Islet of Langerhans (tissue), 1 donor: ENCODE results near the gene RGL2.

Experiments
- FAIRE-seq: peaks from one replicate; lab custom pipeline; 2011; peaks lifted over from hg19 to GRCh38; lab: Jason Lieb, UNC

RGL2 gene

GRCh38 chr6:33316603-33317418 lies 18.1 kb upstream of the RGL2 start:
- FAIRE-seq = no peak

GRCh38 chr6:33315793-33316602 lies 17.3 kb upstream of the RGL2 start:
- no peak for FAIRE-seq

GRCh38 chr6:33314943-33315792 lies 16.4 kb upstream of the RGL2 start:
- no peak for FAIRE-seq

GRCh38 chr6:33314515-33314942 lies 15.8 kb upstream of the RGL2 start:
- no peak for FAIRE-seq

GRCh38 chr6:33313709-33314514 lies 15.2 kb upstream of the RGL2 start, which contains the start of gene TAPBP:
Gene TAPBP, minus strand, starts transcription at chr6:33314078. Its CDS starts 37 bp downstream, at chr6:33314041.
- no peak for FAIRE-seq

- no peak for FAIRE-seq
Observed at GRCh38 chr6:33313105-33313708, 14.5 kb upstream of the RGL2 start.

- no peak for FAIRE-seq
Observed at GRCh38 chr6:33312361-33313104, 13.8 kb upstream of the RGL2 start.

- no peak for FAIRE-seq
Observed at GRCh38 chr6:33306356-33306755, 7.6 kb upstream of the RGL2 start.

- no peak for FAIRE-seq
Observed at GRCh38 chr6:33305052-33305451, 6.3 kb upstream of the RGL2 start.

- no peak for FAIRE-seq
Observed at GRCh38 chr6:33304216-33304615, 5.5 kb upstream of the RGL2 start.

GRCh38 chr6:33301877-33302276 lies 3.1 kb upstream of the RGL2 start:
- no peak for FAIRE-seq

- no peak for FAIRE-seq
Observed at GRCh38 chr6:33299237-33299944, 649 bp upstream of the RGL2 start.

GRCh38 chr6:33297956-33298772 lies 578 bp downstream of the RGL2 start:
- no peak for FAIRE-seq

GRCh38 chr6:33297406-33297955 lies 1.3 kb downstream of the RGL2 start:
- FAIRE-seq = no peak

GRCh38 chr6:33296797-33297405 lies 1.8 kb downstream of the RGL2 start:
- FAIRE-seq = no peak

GRCh38 chr6:33295621-33296369 lies 2.9 kb downstream of the RGL2 start:
- FAIRE-seq = no peak

- FAIRE-seq = no peak
Observed at GRCh38 chr6:33294086-33294823, 4.5 kb downstream of the RGL2 start.
